Fibroblast of skin of right biceps (primary cell): ENCODE results near the gene C11orf42.

Experiments
- DNase-seq: peaks from one replicate; pipeline ENCODE4 v3.0.0-alpha.2; 2013

Gene C11orf42, protein sequence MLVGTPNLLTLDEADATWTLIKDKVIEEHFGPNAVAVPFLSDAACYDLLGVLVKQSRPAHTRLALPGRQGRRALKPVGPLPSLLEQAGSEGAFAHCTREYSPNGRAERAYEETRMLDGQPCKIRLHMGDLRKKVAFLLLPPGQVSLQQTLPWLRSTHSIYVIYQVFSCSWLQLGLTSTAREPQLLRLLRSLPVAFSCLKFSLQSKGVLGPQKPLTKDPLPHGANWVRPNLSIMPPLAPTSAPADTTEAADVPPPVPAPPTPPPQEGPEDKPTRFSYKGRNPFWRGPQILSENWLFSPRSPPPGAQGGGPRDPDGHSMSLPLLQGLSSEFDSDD

GRCh38 chr11:6205366-6205765 lies at the start of gene C11orf42:
TSS of gene C11orf42 (plus strand) at chr11:6205557. CDS start at chr11:6205616, 59 bp downstream.
- no peak for DNase-seq

DNA sequence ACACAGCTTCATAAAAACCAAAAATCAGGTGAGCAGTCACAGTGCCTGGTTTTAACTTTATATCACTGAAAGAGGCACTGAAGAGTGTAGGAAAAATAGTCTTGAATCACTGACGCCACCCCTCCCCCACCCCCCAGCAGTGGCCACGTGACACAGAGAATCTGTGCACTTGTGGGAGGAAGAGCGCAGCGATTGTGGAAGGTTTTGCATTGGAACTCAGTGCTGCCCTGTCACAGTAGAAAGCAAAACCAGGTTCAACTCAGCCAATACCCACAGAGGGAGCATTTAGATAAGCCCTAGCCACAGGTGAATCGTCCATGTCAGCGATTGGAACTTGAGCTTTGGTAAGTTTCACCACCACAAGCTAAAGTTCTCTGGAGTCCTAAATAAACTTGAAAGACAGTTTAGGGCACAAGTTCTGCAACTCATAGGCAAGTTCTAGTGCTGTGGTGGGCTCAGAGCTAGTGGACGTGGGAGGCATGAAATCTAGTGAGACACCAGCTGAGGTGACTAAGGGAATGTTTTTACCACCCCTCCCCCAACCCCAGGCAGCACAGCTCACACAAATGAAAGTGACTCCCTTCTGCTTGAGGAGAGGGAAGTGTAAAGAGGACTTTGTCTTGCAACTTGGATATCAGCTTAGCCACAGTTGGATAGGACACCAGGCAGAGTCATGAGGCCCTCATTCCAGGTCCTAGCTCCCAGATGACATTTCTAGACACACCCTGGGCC lies 48.6 kb upstream of the C11orf42 start:
- no peak for DNase-seq

GRCh38 chr11:6170226-6170625 lies 35.1 kb upstream of the C11orf42 start, which contains the start of gene OR52B2:
TSS of gene OR52B2 (minus strand) at chr11:6170326. CDS start at chr11:6170326, 0 bp downstream.
- no peak for DNase-seq

DNA sequence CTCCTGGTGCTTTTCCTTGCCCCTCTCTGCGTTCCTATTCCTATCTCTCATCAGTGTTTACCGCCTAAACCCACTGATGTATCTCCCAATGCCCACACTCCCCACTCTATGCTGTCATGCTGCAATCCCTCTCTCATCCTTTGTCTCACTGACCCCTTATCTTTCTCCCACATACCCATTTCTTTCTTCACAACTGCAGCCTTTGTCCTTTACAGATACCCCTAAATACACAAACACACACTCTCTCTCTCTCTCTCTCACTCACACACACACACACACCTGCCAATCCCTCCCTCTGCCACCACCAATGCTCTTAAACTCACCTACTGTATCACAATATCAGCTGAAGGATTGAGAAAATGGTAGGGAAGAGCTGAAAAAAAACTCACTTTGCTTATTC lies 29.9 kb upstream of the C11orf42 start:
- no peak for DNase-seq

DNA sequence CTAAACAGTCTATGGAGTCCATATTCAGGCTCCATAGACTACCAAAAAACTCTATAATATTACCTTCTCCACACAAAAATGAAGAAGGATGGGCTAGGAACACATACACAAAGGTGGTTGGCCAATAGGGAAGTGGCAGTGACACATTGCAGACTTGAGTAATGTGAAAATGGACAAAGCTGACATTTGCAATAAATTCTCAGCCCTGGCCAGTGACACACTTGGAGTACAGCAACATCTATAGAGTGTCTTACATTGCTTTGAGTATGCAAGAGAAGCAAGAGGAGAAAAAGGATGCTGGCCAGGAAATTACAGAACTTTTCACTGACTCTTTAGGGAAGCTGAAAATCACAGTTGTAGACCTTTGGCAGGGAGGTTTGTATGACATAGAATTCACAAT lies 13.6 kb upstream of the C11orf42 start:
- no peak for DNase-seq

DNA sequence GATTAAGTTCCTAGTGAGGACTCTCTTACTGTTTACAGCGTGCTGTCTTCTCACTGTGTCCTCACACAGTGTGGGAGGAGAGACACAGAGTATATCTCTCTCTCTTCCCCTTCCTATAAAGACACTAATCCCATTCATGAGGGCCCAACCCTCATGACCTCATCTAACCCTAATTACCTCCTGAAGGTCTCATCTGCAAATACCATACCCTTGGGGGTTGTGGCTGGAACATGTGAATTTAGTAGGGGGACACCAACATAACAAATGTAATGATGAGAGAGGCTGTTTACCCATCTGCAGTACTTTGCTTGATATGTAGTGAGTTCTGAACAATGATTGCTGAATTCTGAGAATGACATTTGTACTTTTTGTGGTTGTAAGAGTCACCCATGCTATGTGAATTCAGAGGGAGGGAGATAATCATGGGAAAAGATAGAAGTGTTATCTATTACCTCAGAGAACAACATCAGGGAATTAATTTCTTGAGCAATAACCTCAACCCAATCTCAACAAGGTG lies 11.2 kb upstream of the C11orf42 start:
- DNase-seq = no peak

- DNase-seq = no peak
Measured at GRCh38 chr11:6196396-6196795, 9.0 kb upstream of the C11orf42 start.

DNA sequence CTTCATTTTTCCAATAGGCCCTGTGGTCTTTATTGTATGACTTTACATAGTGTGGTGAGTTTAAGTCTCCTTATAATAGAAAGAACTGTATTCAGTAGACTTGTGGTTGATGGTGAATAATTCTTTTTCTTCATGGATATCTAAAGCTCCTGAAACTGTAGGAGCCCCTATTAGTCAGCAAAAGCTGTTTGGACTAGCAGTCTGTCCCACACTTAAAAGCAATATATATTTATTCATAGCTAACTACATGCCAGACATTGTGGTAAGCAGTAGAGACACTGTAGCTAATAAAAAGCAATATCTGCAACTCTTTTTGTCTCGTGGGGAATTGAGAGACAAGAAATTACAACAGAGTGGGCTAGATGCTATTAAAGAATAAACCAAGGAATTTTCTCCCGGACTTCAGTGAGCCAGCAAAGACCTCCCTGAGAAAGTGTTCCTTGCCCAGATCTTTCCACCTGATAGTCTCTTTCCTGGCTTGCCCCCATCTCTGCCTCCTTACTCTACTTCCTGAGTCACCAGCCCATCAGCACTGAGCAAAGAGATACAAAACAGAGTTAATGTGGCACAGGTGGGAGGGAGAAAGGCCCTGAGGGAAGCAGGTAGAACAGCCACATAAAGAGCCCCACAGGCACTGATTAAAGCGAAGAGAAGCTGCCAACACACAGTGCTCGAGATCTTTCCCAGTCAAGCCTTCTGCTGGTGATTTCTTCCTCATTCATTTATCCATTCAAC lies 7.7 kb upstream of the C11orf42 start:
- DNase-seq = peak; percentile 7

GRCh38 chr11:6199174-6199810 lies 6.1 kb upstream of the C11orf42 start, which contains the start of gene OR52W1:
TSS of gene OR52W1 (plus strand) at chr11:6199224. CDS start at chr11:6199224, 0 bp downstream.
- DNase-seq = no peak

DNA sequence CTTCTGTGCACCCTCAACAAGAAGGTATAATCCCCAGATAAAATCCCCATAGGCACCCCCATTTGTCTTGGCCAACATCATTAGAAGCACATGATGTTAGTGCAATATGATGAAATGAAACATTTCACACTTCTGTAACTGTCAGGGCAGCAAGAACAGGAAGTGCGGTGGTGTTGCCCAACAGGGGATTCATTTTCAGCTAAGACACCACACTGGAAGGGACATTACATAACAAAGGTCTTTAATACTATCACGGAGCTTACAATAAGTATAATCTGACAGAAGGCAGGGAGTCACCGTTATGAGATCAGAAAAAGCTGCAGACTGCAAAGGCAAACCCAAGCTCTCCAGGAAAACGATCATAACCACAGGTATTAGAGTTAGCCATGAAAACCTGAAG lies 4.4 kb upstream of the C11orf42 start:
- peak; percentile 7 for DNase-seq

DNA sequence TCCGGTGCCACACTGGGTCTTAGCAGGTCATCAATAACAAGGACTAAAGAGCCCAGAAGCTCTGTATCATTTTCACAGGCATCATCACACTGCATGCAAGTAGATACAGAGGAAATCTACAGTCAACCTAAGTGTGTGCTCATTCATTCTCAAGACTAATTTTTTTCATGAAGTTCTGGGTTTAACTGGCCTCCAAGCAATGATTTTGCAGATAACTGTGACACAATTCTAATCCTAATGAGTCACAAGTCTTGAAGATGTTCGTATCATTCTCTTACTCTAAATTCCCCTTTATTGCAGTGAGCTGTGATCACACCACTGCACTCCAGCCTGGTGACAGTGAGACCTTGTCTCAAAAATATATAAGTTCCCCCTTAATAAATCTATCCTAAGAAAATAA lies 3.9 kb upstream of the C11orf42 start:
- peak; percentile 49 for DNase-seq

DNA sequence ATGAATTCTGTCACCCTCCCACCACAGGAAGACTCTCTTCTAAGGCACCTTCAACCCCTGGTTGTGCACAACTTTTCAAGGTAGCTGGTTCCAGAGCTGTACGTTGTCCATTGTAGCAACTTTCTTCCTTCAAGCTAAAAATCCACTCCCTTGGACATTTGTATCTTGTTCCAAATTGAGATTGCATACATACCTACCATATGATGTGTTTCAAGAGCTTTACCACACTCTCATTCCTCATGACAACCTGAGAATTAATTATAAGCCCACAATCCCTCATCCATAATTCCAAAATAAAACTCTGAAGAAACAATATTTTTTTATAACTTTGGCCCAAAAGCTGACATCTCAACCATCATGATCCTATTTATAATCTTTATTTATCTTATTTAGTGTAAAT lies 3.3 kb upstream of the C11orf42 start:
- peak; percentile 41 for DNase-seq

DNA sequence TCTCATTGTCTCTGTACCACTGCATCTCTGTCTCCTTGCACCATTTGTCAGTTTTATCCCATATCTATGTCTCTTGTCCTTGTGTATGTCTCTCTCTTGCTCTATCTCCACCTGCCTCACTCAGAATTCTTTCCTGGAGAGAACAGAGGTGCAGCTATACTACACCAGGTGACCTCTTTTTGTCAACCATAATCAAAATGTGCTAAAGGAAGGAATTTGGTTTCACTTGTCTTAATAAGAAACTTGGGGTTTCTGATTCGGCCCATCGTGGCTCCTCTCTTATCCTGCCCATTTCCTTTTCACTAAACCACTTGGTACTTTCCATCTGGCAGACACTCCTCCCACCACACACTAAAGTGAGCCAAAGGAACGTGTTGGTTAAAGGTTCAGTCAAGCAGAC lies 2.0 kb upstream of the C11orf42 start:
- no peak for DNase-seq

DNA sequence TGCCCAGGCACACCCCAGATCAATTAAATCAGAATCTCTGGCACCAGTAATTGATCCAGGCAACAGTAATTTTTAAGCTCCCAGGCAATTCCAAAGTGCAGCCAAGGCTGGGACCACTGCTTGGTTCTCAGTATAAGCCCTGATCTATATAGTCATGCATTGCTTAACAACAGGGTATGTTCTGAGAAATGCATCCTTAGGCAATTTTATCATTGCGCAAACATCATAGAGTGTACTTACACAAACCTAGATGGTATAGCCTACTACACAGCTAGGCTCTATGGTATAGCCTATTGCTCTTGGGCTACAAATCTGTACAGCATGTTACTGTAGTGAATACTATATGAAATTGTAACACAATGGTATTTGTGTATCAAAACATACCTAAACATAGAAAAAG lies 651 bp upstream of the C11orf42 start:
- DNase-seq = peak; percentile 6

GRCh38 chr11:6206456-6207180 lies 1.3 kb downstream of the C11orf42 start:
- DNase-seq = no peak

- DNase-seq = no peak
Measured at GRCh38 chr11:6209801-6210200, 4.4 kb downstream of the C11orf42 start.

GRCh38 chr11:6210274-6210955 lies 5.1 kb downstream of the C11orf42 start:
- DNase-seq = peak; percentile 59

DNA sequence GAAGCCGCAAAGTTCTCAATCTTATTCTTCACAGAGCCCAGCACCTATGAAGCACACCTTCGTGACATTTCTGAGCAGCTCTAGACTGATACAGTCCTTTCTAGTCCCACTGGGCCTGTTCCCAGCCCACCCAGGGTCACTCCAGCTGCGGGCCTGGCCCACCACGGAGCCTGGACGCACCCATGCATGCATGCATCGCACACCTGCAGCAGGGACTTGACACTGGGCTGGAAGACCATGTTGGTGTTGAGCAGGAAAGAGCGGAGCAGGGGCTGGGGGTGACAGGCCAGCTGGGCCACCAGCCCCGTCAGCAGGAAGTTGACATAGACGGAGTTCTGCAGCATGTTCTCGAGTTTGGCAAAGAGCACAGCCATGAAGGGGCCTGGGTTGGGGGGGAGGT lies 9.2 kb downstream of the C11orf42 start:
- DNase-seq = no peak

GRCh38 chr11:6216501-6216900 lies 11.1 kb downstream of the C11orf42 start:
- DNase-seq = no peak

GRCh38 chr11:6217722-6218121 lies 12.4 kb downstream of the C11orf42 start:
- no peak for DNase-seq

DNA sequence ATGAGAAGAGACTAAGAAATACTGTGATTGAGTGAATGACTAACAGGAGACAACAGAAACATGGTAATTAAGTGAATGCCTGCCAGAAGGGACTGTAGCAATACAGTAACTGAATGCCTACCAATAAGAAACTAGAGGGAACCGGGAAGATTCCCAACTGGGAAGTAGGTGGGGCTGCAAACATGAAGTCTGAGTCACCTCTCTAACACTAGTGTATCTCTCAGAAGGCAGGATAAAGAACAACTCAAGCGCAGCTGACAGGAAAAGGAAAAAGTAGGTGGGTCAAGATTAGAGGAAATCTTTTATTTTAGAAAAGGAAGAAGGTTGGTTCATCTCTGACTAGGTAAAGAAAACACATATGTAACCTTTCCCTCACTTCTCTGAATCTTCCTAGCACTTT lies 14.0 kb downstream of the C11orf42 start:
- peak; percentile 84 for DNase-seq
